GM23248 (cell line): ENCODE measurements around the gene KIRREL2. TPM values are rescaled to one million over a fixed set of nuclear protein-coding genes. Genes with fewer than 3 reads are reported as not detected.

Experiments
- DNase-seq: peaks from one replicate; pipeline ENCODE4 v3.0.0-alpha.2; 2015
- H2AFZ ChIP-seq: fragments of 200-600 bp; sonication (generic); 2 replicates; pipeline ENCODE4 v1.6.1; 2016; ENCODE audit warnings: antibody characterized with exemption
- H3F3A ChIP-seq: fragments of 200-600 bp; sonication (generic); 2 replicates; pipeline ENCODE4 v1.6.1; 2016; ENCODE audit warnings: mild to moderate bottlenecking, antibody characterized with exemption, mixed run types; ENCODE audit not compliant: insufficient read depth
- H3K27ac ChIP-seq: fragments of 200-600 bp; sonication (generic); 2 replicates; pipeline ENCODE4 v1.5.1; 2016; ENCODE audit warnings: mild to moderate bottlenecking
- H3K27me3 ChIP-seq: fragments of 200-600 bp; sonication (generic); replicated peaks from 2 replicates; pipeline ENCODE4 v1.6.1; 2016; ENCODE audit warnings: mild to moderate bottlenecking; ENCODE audit not compliant: insufficient read depth
- H3K36me3 ChIP-seq: fragments of 200-600 bp; sonication (generic); 2 replicates; pipeline ENCODE4 v1.6.1; 2016; ENCODE audit warnings: low read depth, mild to moderate bottlenecking
- H3K4me1 ChIP-seq: fragments of 200-600 bp; sonication (generic); 2 replicates; pipeline ENCODE4 v1.6.1; 2016; ENCODE audit warnings: mild to moderate bottlenecking; ENCODE audit not compliant: insufficient read depth
- H3K4me2 ChIP-seq: fragments of 200-600 bp; sonication (generic); one replicate; pipeline ENCODE4 v1.6.1; 2016; ENCODE audit warnings: mild to moderate bottlenecking; ENCODE audit not compliant: unreplicated experiment
- H3K4me3 ChIP-seq: fragments of 200-600 bp; sonication (generic); 2 replicates; pipeline ENCODE4 v1.5.1; 2016; ENCODE audit warnings: mild to moderate bottlenecking
- H3K79me2 ChIP-seq: fragments of 200-600 bp; sonication (generic); 2 replicates; pipeline ENCODE4 v1.6.1; 2016; ENCODE audit warnings: mild to moderate bottlenecking; ENCODE audit not compliant: insufficient read depth
- H3K9ac ChIP-seq: fragments of 200-600 bp; sonication (generic); 2 replicates; pipeline ENCODE4 v1.6.1; 2016; ENCODE audit warnings: mild to moderate bottlenecking
- H3K9me2 ChIP-seq: fragments of 200-600 bp; sonication (generic); 2 replicates; pipeline ENCODE4 v1.6.1; 2016; ENCODE audit warnings: mixed run types, mild to moderate bottlenecking, moderate library complexity; ENCODE audit not compliant: insufficient read depth
- H3K9me3 ChIP-seq: fragments of 200-600 bp; sonication (generic); one replicate; pipeline ENCODE4 v1.6.1; 2017; ENCODE audit warnings: low read depth
- H4K20me1 ChIP-seq: fragments of 200-600 bp; sonication (generic); 2 replicates; pipeline ENCODE4 v1.6.0; 2016; ENCODE audit not compliant: insufficient read depth
- EZH2 ChIP-seq: fragments of 200-600 bp; sonication (generic); IDR thresholded peaks from 2 replicates; pipeline ENCODE4 v1.6.1; 2018; ENCODE audit warnings: antibody characterized with exemption, mild to moderate bottlenecking; ENCODE audit not compliant: insufficient read depth, poor library complexity, severe bottlenecking
- EZH2phosphoT487 ChIP-seq: fragments of 200-600 bp; sonication (generic); IDR thresholded peaks from 2 replicates; pipeline ENCODE4 v1.6.1; 2018; ENCODE audit warnings: antibody characterized with exemption, moderate library complexity, mild to moderate bottlenecking, low read depth; ENCODE audit not compliant: insufficient read depth
- WGBS, 2 experiments: methylation state at CpG; one replicate each; pipeline ENCODE4 v1.1.6; 2015 to 2017; ENCODE audit warnings: low lambda C conversion rate in 2 of 2, low coverage in 1 of 2; ENCODE audit errors: missing lambda C conversion rate in 2 of 2; 5-methylcytosine and 5-hydroxymethylcytosine counted together
- in situ Hi-C: fragments of 300-500 bp; cut with MboI; formaldehyde crosslinking; loops from 2 replicates; pipeline ENCODE4 v1.15.0; 2020
- polyA plus RNA-seq: library from polyadenylated mRNA; unstranded; fragments of >200 nt; fragmentation: Nextera tagmentation; extraction: Ambion mirVana; gene quantifications from 2 replicates; pipeline ENCODE4 v1.2.1, GENCODE V29; 2016
- total RNA-seq: library from RNA; depleted of rRNA; stranded (reverse); fragments of >200 nt; shearing (Covaris generic); gene quantifications from 2 replicates; pipeline ENCODE4 v1.2.3, GENCODE V29; 2014

KIRREL2 gene
- total and polyA plus RNA-seq, 2 experiments from 2014 or later: not detected

DNA sequence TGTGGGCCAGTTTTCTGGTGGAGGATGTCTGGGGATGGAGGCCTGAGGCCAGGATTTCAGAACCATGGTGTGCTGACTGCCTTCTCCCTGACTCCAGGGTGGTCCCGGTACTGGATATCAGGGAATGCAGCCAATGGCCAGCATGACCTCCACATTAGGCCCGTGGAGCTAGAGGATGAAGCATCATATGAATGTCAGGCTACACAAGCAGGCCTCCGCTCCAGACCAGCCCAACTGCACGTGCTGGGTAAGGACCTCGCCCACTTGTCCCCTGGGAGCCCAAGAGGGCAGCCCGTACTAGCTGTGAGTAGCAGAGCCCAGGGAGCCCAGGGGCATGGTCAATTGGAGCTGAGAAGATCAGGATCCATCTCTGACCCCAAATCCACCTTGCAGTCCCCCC lies 1.6 kb downstream of the KIRREL2 start:
- no peak overlapping the region for H2AFZ ChIP-seq
- no peak overlapping the region for H3K4me2 ChIP-seq
- no peaks in the 10 kb centered on the region for H3K9me3 ChIP-seq
- no peaks in the 10 kb centered on the region for H4K20me1 ChIP-seq
- no peak overlapping the region for H3K4me3 ChIP-seq
- peaks cover 71% of the 10 kb centered on the region for H3K27me3 ChIP-seq
- in situ Hi-C loops: no loop called here
- H3K4me1 ChIP-seq: no peaks in the 10 kb centered on the region
- no peaks in the 10 kb centered on the region for H3K9me2 ChIP-seq
- WGBS, 2 experiments: 22 to 35% methylated on average over 6 of the region's 6 CpGs
- no peak for TF ChIP-seq EZH2
- TF ChIP-seq EZH2phosphoT487: no peak
- no peaks in the 10 kb centered on the region for H3K36me3 ChIP-seq
- H3K9ac ChIP-seq: no peak overlapping the region
- no peaks in the 10 kb centered on the region for H3F3A ChIP-seq
- no peaks in the 10 kb centered on the region for H3K79me2 ChIP-seq
- no peak overlapping the region for H3K27ac ChIP-seq
- no peak for DNase-seq

DNA sequence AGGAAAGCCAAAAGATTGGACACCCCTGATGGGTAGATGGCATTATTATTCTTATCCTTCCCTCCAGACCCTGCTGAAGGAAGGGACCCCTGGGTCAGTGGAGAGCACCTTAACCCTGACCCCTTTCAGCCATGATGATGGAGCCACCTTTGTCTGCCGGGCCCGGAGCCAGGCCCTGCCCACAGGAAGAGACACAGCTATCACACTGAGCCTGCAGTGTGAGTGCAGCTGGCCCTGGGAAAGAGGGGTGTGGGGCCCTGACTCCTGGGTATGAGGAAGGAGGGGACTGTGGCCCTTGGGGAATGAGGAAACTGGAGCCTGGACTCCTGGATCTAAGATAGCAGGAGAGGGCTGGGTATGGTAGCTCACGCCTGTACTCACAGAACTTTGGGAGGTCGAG lies 2.7 kb downstream of the KIRREL2 start:
- Histone ChIP-seq H3K9ac (no peak overlapping the region), H3F3A (no peaks in the 10 kb centered on the region), H4K20me1 (no peaks in the 10 kb centered on the region), H3K36me3 (no peaks in the 10 kb centered on the region), H3K27me3 (peaks cover 64% of the 10 kb centered on the region), H3K4me3 (no peak overlapping the region), H3K4me1 (no peaks in the 10 kb centered on the region), H2AFZ (no peak overlapping the region), H3K9me3 (no peaks in the 10 kb centered on the region), H3K9me2 (no peaks in the 10 kb centered on the region), H3K27ac (no peak overlapping the region), H3K79me2 (no peaks in the 10 kb centered on the region), H3K4me2 (no peak overlapping the region)
- 30 to 42% methylated on average over 4 of the region's 4 CpGs for WGBS, 2 experiments
- in situ Hi-C loops: no loop called here
- TF ChIP-seq EZH2 (no peak), EZH2phosphoT487 (no peak)
- no peak for DNase-seq

DNA sequence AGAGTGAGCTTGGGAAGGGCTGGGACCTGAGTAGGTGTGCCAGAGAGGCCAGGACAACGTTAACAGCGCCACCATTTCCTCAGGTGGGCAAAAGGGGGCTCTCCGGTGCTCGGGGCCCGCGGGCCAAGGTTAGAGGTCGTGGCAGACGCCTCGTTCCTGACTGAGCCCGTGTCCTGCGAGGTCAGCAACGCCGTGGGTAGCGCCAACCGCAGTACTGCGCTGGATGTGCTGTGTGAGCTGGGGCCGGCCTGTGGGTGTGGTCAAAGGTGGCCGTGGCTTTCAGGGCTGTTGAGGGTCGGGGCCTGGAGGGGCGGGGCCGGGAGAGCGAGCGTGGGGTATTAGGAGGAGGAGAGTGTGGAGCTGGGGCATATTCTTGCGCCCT lies 3.7 kb downstream of the KIRREL2 start:
- H3K9ac ChIP-seq: no peak overlapping the region
- no peak overlapping the region for H3K27ac ChIP-seq
- H3K79me2 ChIP-seq: no peaks in the 10 kb centered on the region
- no peaks in the 10 kb centered on the region for H4K20me1 ChIP-seq
- TF ChIP-seq EZH2phosphoT487 (no peak), EZH2 (no peak)
- H3K27me3 ChIP-seq: peaks cover 57% of the 10 kb centered on the region
- no peak for DNase-seq
- no peaks in the 10 kb centered on the region for H3K4me1 ChIP-seq
- H3K9me2 ChIP-seq: no peaks in the 10 kb centered on the region
- no peak overlapping the region for H3K4me3 ChIP-seq
- no peaks in the 10 kb centered on the region for H3K9me3 ChIP-seq
- in situ Hi-C loops: no loop called here
- no peak overlapping the region for H2AFZ ChIP-seq
- no peak overlapping the region for H3K4me2 ChIP-seq
- no peaks in the 10 kb centered on the region for H3K36me3 ChIP-seq
- H3F3A ChIP-seq: no peaks in the 10 kb centered on the region
- 17% methylated on average over 18 to 24 of the region's 24 CpGs for WGBS, 2 experiments

DNA sequence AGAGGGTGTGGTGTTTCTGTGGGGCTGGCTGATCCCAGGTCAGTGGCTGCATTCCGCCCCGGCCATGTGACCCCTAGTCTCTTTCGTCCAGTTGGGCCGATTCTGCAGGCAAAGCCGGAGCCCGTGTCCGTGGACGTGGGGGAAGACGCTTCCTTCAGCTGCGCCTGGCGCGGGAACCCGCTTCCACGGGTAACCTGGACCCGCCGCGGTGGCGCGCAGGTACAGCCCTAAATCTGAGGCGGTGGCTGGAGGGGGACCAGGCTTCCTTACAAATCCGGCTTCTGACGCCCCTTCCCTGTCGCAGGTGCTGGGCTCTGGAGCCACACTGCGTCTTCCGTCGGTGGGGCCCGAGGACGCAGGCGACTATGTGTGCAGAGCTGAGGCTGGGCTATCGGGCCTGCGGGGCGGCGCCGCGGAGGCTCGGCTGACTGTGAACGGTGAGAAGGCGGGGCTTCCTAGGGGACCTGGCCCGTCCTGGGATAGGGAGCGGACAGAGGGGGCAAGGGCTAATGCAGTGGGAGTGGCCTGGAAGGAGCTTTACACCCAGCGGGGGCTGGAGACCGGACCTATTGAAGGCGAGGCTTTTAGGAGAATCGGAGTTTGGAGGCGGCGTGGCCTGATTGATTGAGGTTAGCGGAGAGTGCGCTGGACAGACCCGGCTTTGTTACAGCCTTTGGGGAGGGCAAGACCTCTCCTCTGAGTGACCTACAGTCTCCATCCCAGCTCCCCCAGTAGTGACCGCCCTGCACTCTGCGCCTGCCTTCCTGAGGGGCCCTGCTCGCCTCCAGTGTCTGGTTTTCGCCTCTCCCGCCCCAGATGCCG lies 4.3 kb downstream of the KIRREL2 start:
- WGBS, 2 experiments: 14 to 18% methylated on average over 44 to 49 of the region's 55 CpGs
- peaks cover 52% of the 10 kb centered on the region for H3K27me3 ChIP-seq
- no peak for DNase-seq
- H3F3A ChIP-seq: no peaks in the 10 kb centered on the region
- in situ Hi-C loops: no loop called here
- H3K4me1 ChIP-seq: no peaks in the 10 kb centered on the region
- no peak overlapping the region for H3K27ac ChIP-seq
- no peak overlapping the region for H2AFZ ChIP-seq
- H3K4me3 ChIP-seq: no peak overlapping the region
- no peaks in the 10 kb centered on the region for H3K9me3 ChIP-seq
- no peaks in the 10 kb centered on the region for H4K20me1 ChIP-seq
- no peaks in the 10 kb centered on the region for H3K79me2 ChIP-seq
- no peaks in the 10 kb centered on the region for H3K9me2 ChIP-seq
- H3K9ac ChIP-seq: no peak overlapping the region
- TF ChIP-seq EZH2: peak; percentile 35
- TF ChIP-seq EZH2phosphoT487: no peak
- H3K4me2 ChIP-seq: no peak overlapping the region
- no peaks in the 10 kb centered on the region for H3K36me3 ChIP-seq
